HEK293 (cell line): ENCODE results near the gene PYHIN1.

Experiments
- CTCF ChIA-PET: fragments of 350-600 bp; formaldehyde crosslinking; extraction: SDS; loops from one replicate; lab custom pipeline; 2021; ENCODE audit warnings: antibody characterized with exemption; lab: Yijun Ruan, JAX
- POLR2A ChIA-PET: fragments of 300-600 bp; formaldehyde crosslinking; extraction: SDS; loops from one replicate; lab custom pipeline; 2020; ENCODE audit warnings: antibody characterized with exemption, inconsistent platforms; lab: Yijun Ruan, JAX
- H3K27ac ChIP-seq: fragments of 200-500 bp; sonication (Bioruptor generic); 2 replicates; pipeline ENCODE4 v1.5.1; 2014; ENCODE audit warnings: low read depth, low read length, control low read depth, inconsistent platforms; ENCODE audit errors: extremely low read depth
- H3K36me3 ChIP-seq, 2 experiments: fragments of 200-500 bp in 1 of 2; sonication (Bioruptor generic) in 1 of 2; 1 replicate in 1 of 2; 2 replicates in 1 of 2; pipeline ENCODE4 v1.5.1; 2014 to 2017; ENCODE audit warnings: inconsistent platforms in 2 of 2, low read length in 2 of 2; ENCODE audit not compliant: control insufficient read depth in 2 of 2, insufficient read depth in 1 of 2
- H3K4me1 ChIP-seq: fragments of 200-500 bp; sonication (Bioruptor generic); 2 replicates; pipeline ENCODE4 v1.5.1; 2014; ENCODE audit warnings: mild to moderate bottlenecking, low read length, inconsistent platforms; ENCODE audit not compliant: control insufficient read depth, insufficient read depth
- H3K4me3 ChIP-seq: 2 replicates; pipeline ENCODE4 v1.5.1; 2011; ENCODE audit warnings: low read depth, mild to moderate bottlenecking, control low read depth, low read length, moderate library complexity
- H3K9me3 ChIP-seq: fragments of 200-500 bp; sonication (Bioruptor generic); 2 replicates; pipeline ENCODE4 v1.5.1; 2014; ENCODE audit warnings: low read depth, low read length, inconsistent platforms; ENCODE audit not compliant: control insufficient read depth, insufficient read depth
- CTCF ChIP-seq: fragments of 450-650 bp; formaldehyde crosslinking; IDR thresholded peaks from 2 replicates; pipeline ENCODE4 v1.5.1; 2016; ENCODE audit warnings: missing biosample characterization, missing genetic modification characterization
- HOXA7 ChIP-seq: sonication (generic); formaldehyde crosslinking; IDR thresholded peaks from 2 replicates; pipeline ENCODE4 v1.8.1; 2022; ENCODE audit warnings: missing genetic modification reagents, borderline replicate concordance
- HOXC10 ChIP-seq: sonication (generic); formaldehyde crosslinking; IDR thresholded peaks from 2 replicates; pipeline ENCODE4 v1.8.1; 2023; ENCODE audit warnings: mild to moderate bottlenecking, missing genetic modification reagents
- KLF7 ChIP-seq: fragments of 450-650 bp; formaldehyde crosslinking; IDR thresholded peaks from 2 replicates; pipeline ENCODE4 v1.5.1; 2016; ENCODE audit warnings: missing biosample characterization, missing genetic modification characterization, borderline replicate concordance
- MYNN ChIP-seq: fragments of 450-650 bp; formaldehyde crosslinking; IDR thresholded peaks from 2 replicates; pipeline ENCODE4 v1.5.1; 2016; ENCODE audit warnings: missing biosample characterization, missing genetic modification characterization, borderline replicate concordance
- MZF1 ChIP-seq: fragments of 450-650 bp; formaldehyde crosslinking; IDR thresholded peaks from 2 replicates; pipeline ENCODE4 v1.5.1; 2017; ENCODE audit warnings: missing biosample characterization, missing genetic modification characterization, borderline replicate concordance
- PRDM2 ChIP-seq: fragments of 450-650 bp; formaldehyde crosslinking; IDR thresholded peaks from 2 replicates; pipeline ENCODE4 v1.5.1; 2016; ENCODE audit warnings: missing biosample characterization, missing genetic modification characterization, borderline replicate concordance
- TRIM28 ChIP-seq: IDR thresholded peaks from 2 replicates; pipeline ENCODE4 v1.6.1; 2011; ENCODE audit warnings: low read length, control low read depth, borderline replicate concordance
- ZNF112 ChIP-seq: fragments of 450-650 bp; formaldehyde crosslinking; IDR thresholded peaks from 2 replicates; pipeline ENCODE4 v1.5.0; 2017; ENCODE audit warnings: missing biosample characterization, missing genetic modification characterization
- ZNF133 ChIP-seq: fragments of 450-650 bp; formaldehyde crosslinking; IDR thresholded peaks from 2 replicates; pipeline ENCODE4 v1.5.1; 2016; ENCODE audit warnings: missing biosample characterization, missing genetic modification characterization
- ZNF175 ChIP-seq: fragments of 450-650 bp; formaldehyde crosslinking; IDR thresholded peaks from 2 replicates; pipeline ENCODE4 v1.5.1; 2016; ENCODE audit warnings: missing biosample characterization, missing genetic modification characterization
- ZNF184 ChIP-seq: fragments of 450-650 bp; IDR thresholded peaks from 2 replicates; pipeline ENCODE4 v1.5.1; 2018; ENCODE audit warnings: missing biosample characterization, mild to moderate bottlenecking, missing genetic modification characterization
- ZNF48 ChIP-seq: fragments of 450-650 bp; formaldehyde crosslinking; IDR thresholded peaks from 2 replicates; pipeline ENCODE4 v1.5.1; 2016; ENCODE audit warnings: missing biosample characterization, missing genetic modification characterization
- ZNF558 ChIP-seq: fragments of 450-650 bp; formaldehyde crosslinking; IDR thresholded peaks from 2 replicates; pipeline ENCODE4 v1.5.1; 2016; ENCODE audit warnings: missing biosample characterization, missing genetic modification characterization
- ZNF571 ChIP-seq: fragments of 450-650 bp; formaldehyde crosslinking; IDR thresholded peaks from 2 replicates; pipeline ENCODE4 v1.5.0; 2017; ENCODE audit warnings: missing biosample characterization, missing genetic modification characterization
- ZNF654 ChIP-seq: fragments of 450-650 bp; formaldehyde crosslinking; IDR thresholded peaks from 2 replicates; pipeline ENCODE4 v1.5.1; 2016; ENCODE audit warnings: low read depth, missing biosample characterization, missing genetic modification characterization
- ZNF660 ChIP-seq: fragments of 450-650 bp; IDR thresholded peaks from 2 replicates; pipeline ENCODE4 v1.5.1; 2018; ENCODE audit warnings: missing biosample characterization, mild to moderate bottlenecking, missing genetic modification characterization
- TF ChIP-seq, protein P1 (sequence below): fragments of 450-650 bp; formaldehyde crosslinking; IDR thresholded peaks from 2 replicates; pipeline ENCODE4 v1.5.1; 2017; ENCODE audit warnings: missing biosample characterization, missing genetic modification characterization

Gene PYHIN1

DNA sequence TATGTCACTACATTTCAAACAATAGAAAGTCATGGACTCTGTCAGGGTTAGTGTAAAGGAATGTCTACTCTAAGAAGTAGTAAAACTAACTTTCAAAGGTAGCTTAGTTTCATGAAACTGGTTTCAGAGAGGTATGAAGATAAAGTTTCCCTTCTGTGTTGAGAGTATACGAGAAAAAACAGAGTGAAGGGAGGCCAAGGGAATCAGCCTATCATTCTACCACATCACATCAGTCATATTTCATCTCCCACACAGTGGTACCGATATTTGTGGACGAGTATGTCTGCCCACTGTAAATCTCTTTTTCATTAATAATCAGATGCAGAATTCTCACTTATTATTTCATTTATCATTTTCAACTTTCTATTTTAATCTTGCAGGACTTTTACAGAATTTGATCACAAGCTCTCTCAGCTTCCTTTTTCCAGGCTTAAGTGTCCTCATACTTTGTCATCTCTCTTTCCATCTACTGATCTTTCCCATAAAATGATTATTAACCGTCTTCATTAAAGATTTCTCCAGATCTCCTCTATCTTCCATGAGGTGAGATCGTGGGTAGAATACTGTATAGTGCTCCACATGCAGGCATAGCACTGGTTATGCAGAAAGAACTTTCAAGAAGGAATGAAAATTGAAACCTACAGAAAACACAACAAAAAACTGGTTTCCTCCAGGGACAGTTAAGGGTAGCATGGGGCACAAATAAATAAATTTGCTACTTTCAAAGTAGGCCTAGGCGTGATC lies 66.9 kb downstream of the PYHIN1 start (continued):
- no peak for TF ChIP-seq KLF7 (tag by site-specific recombination)
- no peak for TF ChIP-seq HOXC10 (CRISPR knock-in tag)
- TF ChIP-seq MZF1 (tag by site-specific recombination) = no peak
- TF ChIP-seq, all 188 proteins: peak for 0

DNA sequence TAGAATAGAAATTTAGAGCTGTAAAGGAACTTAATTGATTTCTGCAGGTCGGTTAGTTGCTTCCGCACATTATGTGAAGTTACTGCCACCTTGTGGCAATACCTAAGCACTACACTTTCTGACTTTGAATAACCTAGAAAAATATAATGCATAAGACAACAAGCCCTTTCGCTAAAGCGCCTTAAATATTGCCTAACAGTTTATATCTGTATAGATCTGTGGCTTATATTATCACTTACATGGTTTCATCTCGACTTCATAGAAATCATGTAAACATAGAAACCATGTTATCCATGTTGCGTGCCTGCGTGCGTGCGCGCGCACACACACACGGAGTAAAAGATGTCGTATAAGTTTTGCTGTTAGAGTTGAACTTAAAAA lies 67.4 kb downstream of the PYHIN1 start:
- Histone ChIP-seq H3K9me3 (no peaks in the 10 kb centered on the region), H3K27ac (no peak overlapping the region), H3K4me1 (peaks cover 8% of the 10 kb centered on the region; the same call in 1 of the 2 replicates), H3K4me3 (peak overlapping the region; percentile 28), H3K36me3 (no peaks in the 10 kb centered on the region)
- TF ChIP-seq CTCF (tag by site-specific recombination) (peak; percentile 25; the same call in 1 of the 2 replicates), ZNF660 (tag by site-specific recombination) (0 out of 2 replicates have a peak, but pooled peaks have one; percentile 45), ZNF654 (peak; percentile 72), HOXA7 (CRISPR knock-in tag) (no peak)
- CTCF ChIA-PET = interaction anchor here (0.6 to 2.3 kb wide), 11 partner anchors 10 to 794 kb away, joined by 3 to 12 read pairs (median 4); no protein-coding TSS in a partner anchor
- POLR2A ChIA-PET = no interaction called here

- POLR2A ChIA-PET = interaction anchor here (1.2 kb wide), 1 partner anchor 72 kb away, joined by 3 read pairs; no protein-coding TSS in a partner anchor
- Histone ChIP-seq H3K4me1 (peaks cover 8% of the 10 kb centered on the region; the same call in 1 of the 2 replicates), H3K27ac (peak overlapping the region; percentile 85), H3K4me3 (peak overlapping the region; percentile 34), H3K36me3 (no peaks in the 10 kb centered on the region), H3K9me3 (no peaks in the 10 kb centered on the region)
- TF ChIP-seq TRIM28 (peak; percentile 81), ZNF48 (tag by site-specific recombination) (no peak), MYNN (tag by site-specific recombination) (peak; percentile 74)
- CTCF ChIA-PET = interaction anchor here (0.6 to 1.7 kb wide), 3 partner anchors 10 to 397 kb away, joined by 3 to 5 read pairs (median 3); partner anchors contain the start of gene IFI16
Measured at GRCh38 chr1:158999316-159000069, 68.1 kb downstream of the PYHIN1 start.

- Histone ChIP-seq H3K4me1 (peaks cover 8% of the 10 kb centered on the region; the same call in 1 of the 2 replicates), H3K36me3 (no peaks in the 10 kb centered on the region), H3K9me3 (no peaks in the 10 kb centered on the region), H3K4me3 (peak overlapping the region; percentile 34), H3K27ac (peak overlapping the region; percentile 85)
- ChIA-PET CTCF (interaction anchor here (0.6 to 1.7 kb wide), 3 partner anchors 10 to 398 kb away, joined by 3 to 5 read pairs (median 3); partner anchors contain the start of gene IFI16), POLR2A (interaction anchor here (1.2 kb wide), 1 partner anchor 72 kb away, joined by 3 read pairs; no protein-coding TSS in a partner anchor)
- no peak for TF ChIP-seq MZF1 (tag by site-specific recombination)
- no peak for TF ChIP-seq ZNF112 (tag by site-specific recombination)
- no peak for TF ChIP-seq ZNF133 (tag by site-specific recombination)
- no peak for TF ChIP-seq ZNF184 (tag by site-specific recombination)
- no peak for TF ChIP-seq ZNF571
- TF ChIP-seq ZNF175 (tag by site-specific recombination) = no peak
- TF ChIP-seq PRDM2 = no peak
- TF ChIP-seq, protein P1, sequence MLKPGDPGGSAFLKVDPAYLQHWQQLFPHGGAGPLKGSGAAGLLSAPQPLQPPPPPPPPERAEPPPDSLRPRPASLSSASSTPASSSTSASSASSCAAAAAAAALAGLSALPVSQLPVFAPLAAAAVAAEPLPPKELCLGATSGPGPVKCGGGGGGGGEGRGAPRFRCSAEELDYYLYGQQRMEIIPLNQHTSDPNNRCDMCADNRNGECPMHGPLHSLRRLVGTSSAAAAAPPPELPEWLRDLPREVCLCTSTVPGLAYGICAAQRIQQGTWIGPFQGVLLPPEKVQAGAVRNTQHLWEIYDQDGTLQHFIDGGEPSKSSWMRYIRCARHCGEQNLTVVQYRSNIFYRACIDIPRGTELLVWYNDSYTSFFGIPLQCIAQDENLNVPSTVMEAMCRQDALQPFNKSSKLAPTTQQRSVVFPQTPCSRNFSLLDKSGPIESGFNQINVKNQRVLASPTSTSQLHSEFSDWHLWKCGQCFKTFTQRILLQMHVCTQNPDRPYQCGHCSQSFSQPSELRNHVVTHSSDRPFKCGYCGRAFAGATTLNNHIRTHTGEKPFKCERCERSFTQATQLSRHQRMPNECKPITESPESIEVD = no peak
- no peak for TF ChIP-seq ZNF558 (tag by site-specific recombination)
- TF ChIP-seq KLF7 (tag by site-specific recombination) = no peak
Measured at GRCh38 chr1:159000070-159000409, 68.7 kb downstream of the PYHIN1 start.
